ENCODE data around the gene OXNAD1.

DNA sequence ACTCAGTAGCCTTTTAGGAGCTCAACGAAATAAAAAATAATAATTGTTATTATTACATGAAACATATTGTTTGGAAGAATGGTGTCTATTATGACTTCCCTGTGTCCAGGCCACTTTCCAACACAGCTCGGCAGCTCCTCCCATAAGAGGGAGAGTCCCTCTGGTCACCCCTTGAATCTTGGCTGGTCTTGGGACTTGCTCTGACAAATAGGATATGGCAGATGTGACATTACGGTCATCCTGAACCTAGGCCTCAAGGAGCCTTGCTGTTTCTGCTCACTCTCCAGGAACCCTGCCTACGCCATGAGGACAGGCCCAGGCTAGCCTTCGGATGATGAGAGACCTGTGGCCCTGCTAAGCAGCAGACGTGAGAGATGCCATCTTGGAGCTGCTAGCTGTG is 71.8 kb downstream of the OXNAD1 start:
- TF ChIP-seq EZH2 (IDR thresholded peaks at IDR 0.05; ENCODE audit: insufficient read depth, poor library complexity, severe bottlenecking) (no peak), EZH2phosphoT487 (IDR thresholded peaks at IDR 0.05; ENCODE audit: insufficient read depth, low read depth) (no peak)

Data from GM23248 (cell line).